Sciatic nerve (tissue), 2 donors: ENCODE measurements around the gene PIK3CD. TPM values are rescaled to one million over a fixed set of nuclear protein-coding genes. Genes with fewer than 3 reads are reported as not detected.
A peak's percentile ranks its signal among the peaks of the same experiment; 100 is the strongest.

Experiments
- ATAC-seq: fragments of 200-7000 bp; cut with Tn5 transposase; one replicate; pipeline ENCODE4 v1.9.1; 2020; ENCODE audit warnings: mild to moderate bottlenecking, moderate library complexity
- DNase-seq: peaks from one replicate; pipeline ENCODE4 v3.0.0-alpha.2; 2020; ENCODE audit warnings: low spot score
- intact Hi-C: fragments of 100-400 bp; cut with DNase I; formaldehyde crosslinking; loops from one replicate; pipeline ENCODE4 v1.14.2; 2022
- total RNA-seq: library from RNA; stranded (reverse); fragmentation: NEBNext Ultra II Directional; extraction: Animal tissue kit (Norgen Biotek cat#: 25700); gene quantifications from one replicate; pipeline ENCODE4 v1.2.1, GENCODE V29; 2021
- donor health status: DM: no; HTN: no; CAD: no.
- donor health status: DM: no; HTN: no; CAD: no.

PIK3CD gene
- total RNA-seq, 1 donor from 2014 or later = 17.9 TPM

- intact Hi-C loops = loop anchor here (5.0 kb wide), 1 partner anchor 142 kb away; no protein-coding TSS in a partner anchor
- ATAC-seq (peak; percentile 47), DNase-seq (no peak)
These were observed 73.4 kb downstream of the PIK3CD start for GRCh38 chr1:9724706-9725476.

GRCh38 chr1:9726406-9726805 is 74.9 kb downstream of the PIK3CD start:
- ATAC-seq (no peak), DNase-seq (no peak)
- intact Hi-C loops = no loop called here

DNA sequence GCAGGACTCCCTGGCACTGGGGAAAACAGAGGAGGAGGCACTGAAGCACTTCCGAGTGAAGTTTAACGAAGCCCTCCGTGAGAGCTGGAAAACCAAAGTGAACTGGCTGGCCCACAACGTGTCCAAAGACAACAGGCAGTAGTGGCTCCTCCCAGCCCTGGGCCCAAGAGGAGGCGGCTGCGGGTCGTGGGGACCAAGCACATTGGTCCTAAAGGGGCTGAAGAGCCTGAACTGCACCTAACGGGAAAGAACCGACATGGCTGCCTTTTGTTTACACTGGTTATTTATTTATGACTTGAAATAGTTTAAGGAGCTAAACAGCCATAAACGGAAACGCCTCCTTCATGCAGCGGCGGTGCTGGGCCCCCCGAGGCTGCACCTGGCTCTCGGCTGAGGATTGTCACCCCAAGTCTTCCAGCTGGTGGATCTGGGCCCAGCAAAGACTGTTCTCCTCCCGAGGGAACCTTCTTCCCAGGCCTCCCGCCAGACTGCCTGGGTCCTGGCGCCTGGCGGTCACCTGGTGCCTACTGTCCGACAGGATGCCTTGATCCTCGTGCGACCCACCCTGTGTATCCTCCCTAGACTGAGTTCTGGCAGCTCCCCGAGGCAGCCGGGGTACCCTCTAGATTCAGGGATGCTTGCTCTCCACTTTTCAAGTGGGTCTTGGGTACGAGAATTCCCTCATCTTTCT is 75.5 kb downstream of the PIK3CD start:
- intact Hi-C loops = no loop called here
- DNase-seq (no peak), ATAC-seq (no peak)

DNA sequence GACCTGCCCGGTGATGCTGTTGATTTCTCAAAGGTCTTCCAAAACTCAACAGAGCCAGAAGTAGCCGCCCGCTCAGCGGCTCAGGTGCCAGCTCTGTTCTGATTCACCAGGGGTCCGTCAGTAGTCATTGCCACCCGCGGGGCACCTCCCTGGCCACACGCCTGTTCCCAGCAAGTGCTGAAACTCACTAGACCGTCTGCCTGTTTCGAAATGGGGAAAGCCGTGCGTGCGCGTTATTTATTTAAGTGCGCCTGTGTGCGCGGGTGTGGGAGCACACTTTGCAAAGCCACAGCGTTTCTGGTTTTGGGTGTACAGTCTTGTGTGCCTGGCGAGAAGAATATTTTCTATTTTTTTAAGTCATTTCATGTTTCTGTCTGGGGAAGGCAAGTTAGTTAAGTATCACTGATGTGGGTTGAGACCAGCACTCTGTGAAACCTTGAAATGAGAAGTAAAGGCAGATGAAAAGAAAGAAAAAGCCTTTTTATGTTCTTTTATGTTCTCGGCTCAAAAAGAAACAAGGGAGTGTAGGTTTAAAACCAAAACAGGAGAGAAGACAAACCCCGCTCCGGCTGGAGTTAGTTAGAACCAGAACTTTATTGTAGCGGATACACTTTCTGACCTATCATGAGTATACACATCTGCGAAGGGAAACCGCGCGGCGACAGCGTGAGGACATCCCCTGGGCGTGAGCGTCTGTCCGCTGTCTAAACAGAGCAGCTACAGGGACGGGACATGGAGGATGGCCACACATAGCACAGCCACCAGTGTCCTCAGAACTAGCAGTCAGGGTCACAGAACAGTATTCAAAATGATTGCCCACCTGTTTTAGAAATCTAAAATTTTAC is 77.1 kb downstream of the PIK3CD start:
- no peak for DNase-seq
- intact Hi-C loops = no loop called here
- ATAC-seq = no peak

GRCh38 chr1:9729523-9729922 is 78.0 kb downstream of the PIK3CD start:
- intact Hi-C loops = no loop called here
- DNase-seq = no peak
- no peak for ATAC-seq

- ATAC-seq = peak; percentile 70
- intact Hi-C loops = no loop called here
- no peak for DNase-seq
These were observed 78.8 kb downstream of the PIK3CD start for GRCh38 chr1:9730096-9730901.

GRCh38 chr1:9731051-9731537 is 79.6 kb downstream of the PIK3CD start:
- no peak for DNase-seq
- intact Hi-C loops = no loop called here

GRCh38 chr1:9731561-9731960 is 80.0 kb downstream of the PIK3CD start:
- intact Hi-C loops = no loop called here
- ATAC-seq = no peak
- DNase-seq = no peak

More at GRCh38 chr1:9731051-9731537, 79.6 kb downstream of the PIK3CD start:
- ATAC-seq = no peak

- intact Hi-C loops = no loop called here
- ATAC-seq (no peak), DNase-seq (no peak)
These were observed 80.8 kb downstream of the PIK3CD start for GRCh38 chr1:9732123-9732971.

DNA sequence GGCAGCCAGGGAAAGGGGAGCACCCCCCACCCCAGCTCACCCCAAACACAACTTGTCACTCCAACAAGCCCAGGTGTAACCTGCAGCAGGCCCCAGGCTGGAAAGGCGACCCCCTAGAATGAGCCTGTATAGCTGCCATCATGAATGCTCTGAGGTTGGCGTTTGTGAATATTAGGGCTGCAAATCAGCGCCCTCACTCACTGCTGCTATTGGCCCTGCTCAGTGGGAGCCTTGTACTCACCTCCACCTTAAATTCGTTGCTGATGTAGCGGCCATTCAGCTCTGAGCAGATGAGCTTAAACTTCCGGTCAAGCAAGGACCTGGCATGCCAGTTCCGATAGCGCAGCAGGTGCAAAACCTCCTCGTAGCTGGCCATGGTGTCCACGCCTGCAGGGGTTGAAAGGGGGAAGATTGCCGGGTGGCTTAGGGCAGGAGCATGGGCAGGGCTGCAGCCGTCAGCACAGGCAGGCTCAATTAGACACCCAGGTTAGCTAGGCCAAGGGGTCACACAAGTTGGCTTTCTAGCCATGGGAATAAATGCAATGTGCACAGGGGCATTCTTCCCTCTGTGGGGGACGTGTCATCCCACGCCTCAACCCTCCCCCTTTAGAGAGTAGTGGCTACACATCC is 81.7 kb downstream of the PIK3CD start:
- no peak for ATAC-seq
- intact Hi-C loops = no loop called here

DNA sequence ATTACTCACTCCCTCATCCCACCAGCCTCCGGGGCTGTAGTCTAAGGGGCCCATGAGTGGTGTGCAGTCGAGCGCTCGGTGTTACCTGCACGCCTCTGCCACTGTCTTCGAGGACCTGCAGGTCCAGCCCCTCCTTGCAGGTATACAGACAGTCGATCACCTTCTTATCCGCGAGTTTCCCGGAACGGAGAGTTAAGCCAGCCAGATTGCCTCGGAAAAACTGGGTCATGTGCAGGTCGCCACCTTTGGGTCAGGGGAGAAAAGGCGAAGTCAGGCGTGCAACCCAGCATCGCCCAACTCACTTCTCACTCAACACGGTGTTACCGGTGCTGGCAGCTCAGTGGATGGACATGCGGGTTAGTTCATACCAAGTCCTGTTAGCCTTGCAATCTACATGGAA is 84.3 kb downstream of the PIK3CD start:
- DNase-seq (no peak), ATAC-seq (no peak)
- intact Hi-C loops = no loop called here

More for the DNA sequence above, 81.7 kb downstream of the PIK3CD start:
- no peak for DNase-seq

GRCh38 chr1:9736241-9736640 is 84.7 kb downstream of the PIK3CD start:
- ATAC-seq (no peak), DNase-seq (no peak)
- intact Hi-C loops = no loop called here

- DNase-seq (no peak), ATAC-seq (peak; percentile 54)
- intact Hi-C loops = no loop called here
These were observed 85.5 kb downstream of the PIK3CD start for GRCh38 chr1:9737057-9737456.

GRCh38 chr1:9737671-9738070 is 86.1 kb downstream of the PIK3CD start:
- ATAC-seq (no peak), DNase-seq (no peak)
- intact Hi-C loops = no loop called here

- no peak for DNase-seq
- intact Hi-C loops = no loop called here
- peak; percentile 13 for ATAC-seq
These were observed 92.7 kb downstream of the PIK3CD start for GRCh38 chr1:9744106-9744799.

- intact Hi-C loops = no loop called here
- ATAC-seq = no peak
- no peak for DNase-seq
These were observed 94.7 kb downstream of the PIK3CD start for GRCh38 chr1:9746211-9746610.

DNA sequence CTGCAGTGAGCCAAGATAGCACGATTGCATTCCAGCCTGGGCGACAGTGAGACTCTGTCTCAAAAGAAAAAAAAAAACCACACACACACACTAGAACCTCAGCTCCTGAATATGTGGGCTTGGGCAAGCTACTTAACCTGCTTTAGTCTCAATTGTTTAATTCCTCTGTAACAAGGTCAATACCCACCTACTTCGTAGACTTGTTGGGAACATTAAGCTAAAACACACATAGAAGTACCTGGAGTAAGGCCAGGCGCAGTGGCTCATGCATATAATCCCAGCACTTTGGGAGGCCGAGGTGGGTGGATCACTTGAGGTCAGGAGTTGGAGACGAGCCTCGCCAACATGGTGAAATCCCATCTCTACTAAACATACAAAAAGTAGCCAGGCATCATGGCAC is 95.1 kb downstream of the PIK3CD start:
- DNase-seq = no peak
- intact Hi-C loops = no loop called here
- no peak for ATAC-seq
